HepG2 (cell line): ENCODE results near the gene C12orf43. TPM values are rescaled to one million over a fixed set of nuclear protein-coding genes. Genes with fewer than 3 reads are reported as not detected.

Source experiments
- GATA4 ChIP-seq: sonication (generic); IDR thresholded peaks from 2 replicates; pipeline ENCODE4 v1.6.1; 2016; ENCODE audit warnings: antibody characterized with exemption, low read depth, borderline replicate concordance
- HOXA7 ChIP-seq: sonication (generic); formaldehyde crosslinking; IDR thresholded peaks from 2 replicates; pipeline ENCODE4 v1.8.1; 2022; ENCODE audit warnings: mild to moderate bottlenecking, missing genetic modification reagents, moderate library complexity
- ISL2 ChIP-seq: sonication (generic); formaldehyde crosslinking; IDR thresholded peaks from 2 replicates; pipeline ENCODE4 v1.5.0; 2020; ENCODE audit warnings: missing genetic modification reagents
- TBP ChIP-seq: sonication (generic); formaldehyde crosslinking; IDR thresholded peaks from 2 replicates; pipeline ENCODE4 v1.5.0; 2020; ENCODE audit warnings: missing genetic modification reagents
- polyA plus RNA-seq, 8 experiments: library from polyadenylated mRNA; depleted of rRNA in 3 of 8; stranded (reverse) in 7 of 8; unstranded in 1 of 8; fragments of >200 nt; fragmentation: Illumina TruSeq in 4 of 8; extraction: Trizol in 4 of 8; gene quantifications; 2 replicates each; pipeline versions ENCODE4 v1.2.1 to v1.2.3, GENCODE V29; 2011 to 2016; ENCODE audit warnings: low read depth in 4 of 8, missing spikeins in 1 of 8, mixed read lengths in 1 of 8; ENCODE audit not compliant: insufficient read depth in 1 of 8
- total RNA-seq, 5 experiments: library from RNA; depleted of rRNA; stranded (reverse); fragments of >200 nt; fragmentation: Illumina TruSeq; extraction: Trizol; gene quantifications; 2 replicates each; pipeline ENCODE4 v1.2.3, GENCODE V29; 2016; ENCODE audit warnings: low read depth in 1 of 5
- TF ChIP-seq, protein P1 (sequence below), 2 experiments: fragments of 450-650 bp in 1 of 2; sonication (generic) in 1 of 2; formaldehyde crosslinking in 1 of 2; IDR thresholded peaks; 2 replicates each; pipeline versions ENCODE4 v1.6.1 to v1.8.0; 2016 to 2022; ENCODE audit warnings: antibody characterized with exemption in 1 of 2, mild to moderate bottlenecking in 1 of 2, missing genetic modification reagents in 1 of 2
- TF ChIP-seq, protein P2 (sequence below): sonication (generic); formaldehyde crosslinking; IDR thresholded peaks from 2 replicates; pipeline ENCODE4 v1.4.0; 2020; ENCODE audit warnings: mild to moderate bottlenecking, missing genetic modification reagents

The C12orf43 gene
- total and polyA plus RNA-seq, 2 of the 13 experiments (the other 11 are each of a cell fraction or from before 2014, with no cell fraction given) = 7.9 to 11.1 TPM

DNA sequence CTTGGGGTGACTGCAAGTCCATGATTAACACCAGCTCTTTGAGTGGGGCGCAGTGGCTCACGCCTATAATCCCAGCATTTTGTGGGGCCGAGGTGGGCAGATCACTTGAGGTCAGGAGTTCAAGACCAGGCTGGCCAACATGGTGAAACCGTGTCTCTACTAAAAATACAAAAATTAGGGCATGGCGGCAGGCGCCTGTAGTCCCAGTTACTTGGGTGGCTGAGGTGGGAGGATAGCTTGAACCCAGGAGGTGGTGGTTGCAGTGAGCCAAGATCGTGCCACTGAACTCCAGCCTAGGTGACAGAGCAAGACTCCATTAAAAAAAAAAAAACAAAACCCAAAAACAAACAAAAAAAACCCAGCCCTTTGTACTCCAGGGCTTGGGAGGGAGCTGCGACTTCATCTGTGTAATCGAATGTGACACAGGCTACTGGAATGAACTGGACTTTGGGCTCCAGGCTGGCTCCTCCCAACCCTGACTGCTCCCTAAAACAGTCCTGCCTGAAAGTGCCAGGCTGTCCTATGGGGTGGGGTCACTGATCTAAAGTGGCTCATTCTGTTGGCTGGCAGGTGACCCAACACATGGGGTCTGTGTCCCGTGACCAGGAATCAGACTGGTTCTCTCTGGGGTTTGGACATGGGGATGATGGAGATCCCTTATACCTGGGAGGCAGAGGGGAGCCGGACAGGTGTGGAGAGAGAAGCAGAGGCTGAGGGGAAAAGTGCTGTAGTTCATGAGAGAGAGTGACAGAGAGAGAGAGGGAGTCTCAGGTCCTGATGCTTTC is 9.3 kb upstream of the C12orf43 start (continued):
- TF ChIP-seq, protein P1, sequence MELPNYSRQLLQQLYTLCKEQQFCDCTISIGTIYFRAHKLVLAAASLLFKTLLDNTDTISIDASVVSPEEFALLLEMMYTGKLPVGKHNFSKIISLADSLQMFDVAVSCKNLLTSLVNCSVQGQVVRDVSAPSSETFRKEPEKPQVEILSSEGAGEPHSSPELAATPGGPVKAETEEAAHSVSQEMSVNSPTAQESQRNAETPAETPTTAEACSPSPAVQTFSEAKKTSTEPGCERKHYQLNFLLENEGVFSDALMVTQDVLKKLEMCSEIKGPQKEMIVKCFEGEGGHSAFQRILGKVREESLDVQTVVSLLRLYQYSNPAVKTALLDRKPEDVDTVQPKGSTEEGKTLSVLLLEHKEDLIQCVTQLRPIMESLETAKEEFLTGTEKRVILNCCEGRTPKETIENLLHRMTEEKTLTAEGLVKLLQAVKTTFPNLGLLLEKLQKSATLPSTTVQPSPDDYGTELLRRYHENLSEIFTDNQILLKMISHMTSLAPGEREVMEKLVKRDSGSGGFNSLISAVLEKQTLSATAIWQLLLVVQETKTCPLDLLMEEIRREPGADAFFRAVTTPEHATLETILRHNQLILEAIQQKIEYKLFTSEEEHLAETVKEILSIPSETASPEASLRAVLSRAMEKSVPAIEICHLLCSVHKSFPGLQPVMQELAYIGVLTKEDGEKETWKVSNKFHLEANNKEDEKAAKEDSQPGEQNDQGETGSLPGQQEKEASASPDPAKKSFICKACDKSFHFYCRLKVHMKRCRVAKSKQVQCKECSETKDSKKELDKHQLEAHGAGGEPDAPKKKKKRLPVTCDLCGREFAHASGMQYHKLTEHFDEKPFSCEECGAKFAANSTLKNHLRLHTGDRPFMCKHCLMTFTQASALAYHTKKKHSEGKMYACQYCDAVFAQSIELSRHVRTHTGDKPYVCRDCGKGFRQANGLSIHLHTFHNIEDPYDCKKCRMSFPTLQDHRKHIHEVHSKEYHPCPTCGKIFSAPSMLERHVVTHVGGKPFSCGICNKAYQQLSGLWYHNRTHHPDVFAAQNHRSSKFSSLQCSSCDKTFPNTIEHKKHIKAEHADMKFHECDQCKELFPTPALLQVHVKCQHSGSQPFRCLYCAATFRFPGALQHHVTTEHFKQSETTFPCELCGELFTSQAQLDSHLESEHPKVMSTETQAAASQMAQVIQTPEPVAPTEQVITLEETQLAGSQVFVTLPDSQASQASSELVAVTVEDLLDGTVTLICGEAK (IDR thresholded peaks at IDR 0.05) = no peak
- TF ChIP-seq, protein P1 (CRISPR knock-in tag; IDR thresholded peaks at IDR 0.05) = no peak
- TF ChIP-seq GATA4 (no peak; the same call in 1 of the 2 replicates), TBP (no peak), HOXA7 (CRISPR knock-in tag) (no peak), ISL2 (CRISPR knock-in tag) (peak; percentile 32; the same call in 1 of the 2 replicates)
- TF ChIP-seq, protein P2, sequence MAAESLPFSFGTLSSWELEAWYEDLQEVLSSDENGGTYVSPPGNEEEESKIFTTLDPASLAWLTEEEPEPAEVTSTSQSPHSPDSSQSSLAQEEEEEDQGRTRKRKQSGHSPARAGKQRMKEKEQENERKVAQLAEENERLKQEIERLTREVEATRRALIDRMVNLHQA = no peak
